ENCODE results near the gene XYLT1. TPM values are rescaled to one million over a fixed set of nuclear protein-coding genes. Genes with fewer than 3 reads are reported as not detected.

XYLT1 gene
- total and polyA plus RNA-seq, 10 of the 15 experiments (the other 5 are each of a cell fraction or from before 2014, with no cell fraction given), result 0.88 to 14.8 (median 5.8) TPM

DNA sequence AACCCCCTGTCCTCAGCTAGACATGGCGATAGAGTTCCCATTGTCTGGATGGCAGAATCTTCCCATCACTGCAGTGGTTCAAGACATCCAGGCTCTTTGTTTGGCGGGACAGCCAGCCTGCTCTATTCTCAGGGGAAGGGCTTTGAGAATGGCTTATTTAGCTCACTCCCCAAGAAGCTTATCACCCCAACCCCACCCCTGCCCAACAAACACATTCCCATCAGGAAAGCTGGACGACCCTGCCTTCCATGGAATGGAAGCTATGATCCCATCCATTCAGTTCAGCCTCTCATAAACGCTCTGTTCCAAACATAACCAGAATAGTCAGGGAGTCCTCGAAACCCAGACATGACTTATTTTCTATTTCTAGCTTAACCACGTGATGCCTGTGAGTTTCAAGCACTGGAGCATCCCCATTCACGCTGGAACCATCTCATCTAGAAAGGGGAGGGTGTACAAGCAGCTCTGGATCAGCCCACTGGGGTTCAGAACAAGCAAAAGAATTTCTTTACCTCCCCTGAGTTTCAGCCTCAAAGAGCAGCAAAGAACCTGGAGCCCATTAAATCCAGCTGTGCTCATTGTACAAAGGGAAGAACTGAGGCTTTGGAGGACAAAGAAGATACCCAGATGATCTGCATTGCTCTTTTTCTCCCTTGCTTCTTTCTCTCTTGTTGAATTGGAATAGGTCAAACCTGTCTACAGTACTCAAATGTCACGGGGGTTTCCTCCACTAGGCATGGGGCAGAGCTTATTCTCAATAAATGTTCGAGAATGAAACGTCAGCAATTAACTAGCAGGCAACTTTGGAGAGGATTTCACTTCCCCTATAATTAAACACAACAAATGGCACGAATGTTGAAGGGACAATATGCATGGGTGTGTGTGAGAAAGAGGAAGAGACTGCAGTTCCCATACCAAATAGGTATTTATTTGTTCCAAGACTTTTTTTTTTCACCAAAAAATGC is 93.1 kb downstream of the XYLT1 start (continued):
- TF ChIP-seq, protein P1, sequence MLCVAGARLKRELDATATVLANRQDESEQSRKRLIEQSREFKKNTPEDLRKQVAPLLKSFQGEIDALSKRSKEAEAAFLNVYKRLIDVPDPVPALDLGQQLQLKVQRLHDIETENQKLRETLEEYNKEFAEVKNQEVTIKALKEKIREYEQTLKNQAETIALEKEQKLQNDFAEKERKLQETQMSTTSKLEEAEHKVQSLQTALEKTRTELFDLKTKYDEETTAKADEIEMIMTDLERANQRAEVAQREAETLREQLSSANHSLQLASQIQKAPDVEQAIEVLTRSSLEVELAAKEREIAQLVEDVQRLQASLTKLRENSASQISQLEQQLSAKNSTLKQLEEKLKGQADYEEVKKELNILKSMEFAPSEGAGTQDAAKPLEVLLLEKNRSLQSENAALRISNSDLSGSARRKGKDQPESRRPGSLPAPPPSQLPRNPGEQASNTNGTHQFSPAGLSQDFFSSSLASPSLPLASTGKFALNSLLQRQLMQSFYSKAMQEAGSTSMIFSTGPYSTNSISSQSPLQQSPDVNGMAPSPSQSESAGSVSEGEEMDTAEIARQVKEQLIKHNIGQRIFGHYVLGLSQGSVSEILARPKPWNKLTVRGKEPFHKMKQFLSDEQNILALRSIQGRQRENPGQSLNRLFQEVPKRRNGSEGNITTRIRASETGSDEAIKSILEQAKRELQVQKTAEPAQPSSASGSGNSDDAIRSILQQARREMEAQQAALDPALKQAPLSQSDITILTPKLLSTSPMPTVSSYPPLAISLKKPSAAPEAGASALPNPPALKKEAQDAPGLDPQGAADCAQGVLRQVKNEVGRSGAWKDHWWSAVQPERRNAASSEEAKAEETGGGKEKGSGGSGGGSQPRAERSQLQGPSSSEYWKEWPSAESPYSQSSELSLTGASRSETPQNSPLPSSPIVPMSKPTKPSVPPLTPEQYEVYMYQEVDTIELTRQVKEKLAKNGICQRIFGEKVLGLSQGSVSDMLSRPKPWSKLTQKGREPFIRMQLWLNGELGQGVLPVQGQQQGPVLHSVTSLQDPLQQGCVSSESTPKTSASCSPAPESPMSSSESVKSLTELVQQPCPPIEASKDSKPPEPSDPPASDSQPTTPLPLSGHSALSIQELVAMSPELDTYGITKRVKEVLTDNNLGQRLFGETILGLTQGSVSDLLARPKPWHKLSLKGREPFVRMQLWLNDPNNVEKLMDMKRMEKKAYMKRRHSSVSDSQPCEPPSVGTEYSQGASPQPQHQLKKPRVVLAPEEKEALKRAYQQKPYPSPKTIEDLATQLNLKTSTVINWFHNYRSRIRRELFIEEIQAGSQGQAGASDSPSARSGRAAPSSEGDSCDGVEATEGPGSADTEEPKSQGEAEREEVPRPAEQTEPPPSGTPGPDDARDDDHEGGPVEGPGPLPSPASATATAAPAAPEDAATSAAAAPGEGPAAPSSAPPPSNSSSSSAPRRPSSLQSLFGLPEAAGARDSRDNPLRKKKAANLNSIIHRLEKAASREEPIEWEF (IDR thresholded peaks at IDR 0.05; ENCODE audit: insufficient replicate concordance, low read depth, low read length), result peak; percentile 54
- no peak for TF ChIP-seq ETV6 (conservative IDR thresholded peaks at IDR 0.05 in 1 of 2, IDR thresholded peaks at IDR 0.05 in 1 of 2; ENCODE audit: borderline replicate concordance in 1 of 2, low read depth in 1 of 2)
- TF ChIP-seq, protein P2, sequence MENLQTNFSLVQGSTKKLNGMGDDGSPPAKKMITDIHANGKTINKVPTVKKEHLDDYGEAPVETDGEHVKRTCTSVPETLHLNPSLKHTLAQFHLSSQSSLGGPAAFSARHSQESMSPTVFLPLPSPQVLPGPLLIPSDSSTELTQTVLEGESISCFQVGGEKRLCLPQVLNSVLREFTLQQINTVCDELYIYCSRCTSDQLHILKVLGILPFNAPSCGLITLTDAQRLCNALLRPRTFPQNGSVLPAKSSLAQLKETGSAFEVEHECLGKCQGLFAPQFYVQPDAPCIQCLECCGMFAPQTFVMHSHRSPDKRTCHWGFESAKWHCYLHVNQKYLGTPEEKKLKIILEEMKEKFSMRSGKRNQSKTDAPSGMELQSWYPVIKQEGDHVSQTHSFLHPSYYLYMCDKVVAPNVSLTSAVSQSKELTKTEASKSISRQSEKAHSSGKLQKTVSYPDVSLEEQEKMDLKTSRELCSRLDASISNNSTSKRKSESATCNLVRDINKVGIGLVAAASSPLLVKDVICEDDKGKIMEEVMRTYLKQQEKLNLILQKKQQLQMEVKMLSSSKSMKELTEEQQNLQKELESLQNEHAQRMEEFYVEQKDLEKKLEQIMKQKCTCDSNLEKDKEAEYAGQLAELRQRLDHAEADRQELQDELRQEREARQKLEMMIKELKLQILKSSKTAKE (IDR thresholded peaks at IDR 0.05; ENCODE audit: low read depth, poor library complexity, severe bottlenecking), result peak; percentile 62
- no peak for TF ChIP-seq SIX5 (IDR thresholded peaks at IDR 0.05; ENCODE audit: low read depth, low read length, severe bottlenecking)
- TF ChIP-seq RFX5 (IDR thresholded peaks at IDR 0.05; ENCODE audit: low read depth, low read length), result no peak
- no peak for TF ChIP-seq SP1 (IDR thresholded peaks at IDR 0.05; ENCODE audit: low read depth, low read length)
- peak; percentile 66; the same call in 1 of the 2 replicates for TF ChIP-seq CREM (IDR thresholded peaks at IDR 0.05; ENCODE audit: low read depth)
- no peak for TF ChIP-seq NRF1 (conservative IDR thresholded peaks at IDR 0.05; ENCODE audit: low read depth, low read length)
- no peak for TF ChIP-seq SUPT20H (IDR thresholded peaks at IDR 0.05; ENCODE audit: borderline replicate concordance, control insufficient read depth, low read depth, low read length)
- TF ChIP-seq, protein P3, sequence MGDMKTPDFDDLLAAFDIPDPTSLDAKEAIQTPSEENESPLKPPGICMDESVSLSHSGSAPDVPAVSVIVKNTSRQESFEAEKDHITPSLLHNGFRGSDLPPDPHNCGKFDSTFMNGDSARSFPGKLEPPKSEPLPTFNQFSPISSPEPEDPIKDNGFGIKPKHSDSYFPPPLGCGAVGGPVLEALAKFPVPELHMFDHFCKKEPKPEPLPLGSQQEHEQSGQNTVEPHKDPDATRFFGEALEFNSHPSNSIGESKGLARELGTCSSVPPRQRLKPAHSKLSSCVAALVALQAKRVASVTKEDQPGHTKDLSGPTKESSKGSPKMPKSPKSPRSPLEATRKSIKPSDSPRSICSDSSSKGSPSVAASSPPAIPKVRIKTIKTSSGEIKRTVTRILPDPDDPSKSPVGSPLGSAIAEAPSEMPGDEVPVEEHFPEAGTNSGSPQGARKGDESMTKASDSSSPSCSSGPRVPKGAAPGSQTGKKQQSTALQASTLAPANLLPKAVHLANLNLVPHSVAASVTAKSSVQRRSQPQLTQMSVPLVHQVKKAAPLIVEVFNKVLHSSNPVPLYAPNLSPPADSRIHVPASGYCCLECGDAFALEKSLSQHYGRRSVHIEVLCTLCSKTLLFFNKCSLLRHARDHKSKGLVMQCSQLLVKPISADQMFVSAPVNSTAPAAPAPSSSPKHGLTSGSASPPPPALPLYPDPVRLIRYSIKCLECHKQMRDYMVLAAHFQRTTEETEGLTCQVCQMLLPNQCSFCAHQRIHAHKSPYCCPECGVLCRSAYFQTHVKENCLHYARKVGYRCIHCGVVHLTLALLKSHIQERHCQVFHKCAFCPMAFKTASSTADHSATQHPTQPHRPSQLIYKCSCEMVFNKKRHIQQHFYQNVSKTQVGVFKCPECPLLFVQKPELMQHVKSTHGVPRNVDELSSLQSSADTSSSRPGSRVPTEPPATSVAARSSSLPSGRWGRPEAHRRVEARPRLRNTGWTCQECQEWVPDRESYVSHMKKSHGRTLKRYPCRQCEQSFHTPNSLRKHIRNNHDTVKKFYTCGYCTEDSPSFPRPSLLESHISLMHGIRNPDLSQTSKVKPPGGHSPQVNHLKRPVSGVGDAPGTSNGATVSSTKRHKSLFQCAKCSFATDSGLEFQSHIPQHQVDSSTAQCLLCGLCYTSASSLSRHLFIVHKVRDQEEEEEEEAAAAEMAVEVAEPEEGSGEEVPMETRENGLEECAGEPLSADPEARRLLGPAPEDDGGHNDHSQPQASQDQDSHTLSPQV (IDR thresholded peaks at IDR 0.05), result no peak
- no peak for TF ChIP-seq SREBF2 (IDR thresholded peaks at IDR 0.05; ENCODE audit: low read length)
- TF ChIP-seq STAT3 (IDR thresholded peaks at IDR 0.05; ENCODE audit: low read depth, low read length), result no peak
- TF ChIP-seq CBX3 (IDR thresholded peaks at IDR 0.05; ENCODE audit: borderline replicate concordance, low read depth), result no peak
- TF ChIP-seq MEF2A (IDR thresholded peaks at IDR 0.05; ENCODE audit: insufficient read depth, low read depth, low read length), result peak; percentile 52
- TF ChIP-seq, protein P4, sequence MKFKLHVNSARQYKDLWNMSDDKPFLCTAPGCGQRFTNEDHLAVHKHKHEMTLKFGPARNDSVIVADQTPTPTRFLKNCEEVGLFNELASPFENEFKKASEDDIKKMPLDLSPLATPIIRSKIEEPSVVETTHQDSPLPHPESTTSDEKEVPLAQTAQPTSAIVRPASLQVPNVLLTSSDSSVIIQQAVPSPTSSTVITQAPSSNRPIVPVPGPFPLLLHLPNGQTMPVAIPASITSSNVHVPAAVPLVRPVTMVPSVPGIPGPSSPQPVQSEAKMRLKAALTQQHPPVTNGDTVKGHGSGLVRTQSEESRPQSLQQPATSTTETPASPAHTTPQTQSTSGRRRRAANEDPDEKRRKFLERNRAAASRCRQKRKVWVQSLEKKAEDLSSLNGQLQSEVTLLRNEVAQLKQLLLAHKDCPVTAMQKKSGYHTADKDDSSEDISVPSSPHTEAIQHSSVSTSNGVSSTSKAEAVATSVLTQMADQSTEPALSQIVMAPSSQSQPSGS (IDR thresholded peaks at IDR 0.05; ENCODE audit: low read length), result 0 out of 2 replicates have a peak, but pooled peaks have one; percentile 31

All from GM12878 (cell line).